Progenitor cell of endocrine pancreas (in vitro differentiated cells): ENCODE results near the gene FBXO41. TPM values are rescaled to one million over a fixed set of nuclear protein-coding genes. Genes with fewer than 3 reads are reported as not detected.

ENCODE experiments used
- DNase-seq: peaks from one replicate; pipeline ENCODE4 v3.0.0; 2021; ENCODE audit warnings: low spot score; ENCODE audit not compliant: unreplicated experiment
- H3K27ac Mint-ChIP-seq: 2 replicates; pipeline ENCODE4 v1.8.0; 2021; ENCODE audit warnings: mild to moderate bottlenecking, moderate library complexity, mixed read lengths
- H3K27me3 Mint-ChIP-seq: 2 replicates; pipeline ENCODE4 v1.8.0; 2021; ENCODE audit warnings: mixed read lengths
- H3K36me3 Mint-ChIP-seq: 2 replicates; pipeline ENCODE4 v1.8.0; 2022; ENCODE audit warnings: mixed read lengths; ENCODE audit not compliant: insufficient read depth
- H3K4me1 Mint-ChIP-seq: 2 replicates; pipeline ENCODE4 v1.8.0; 2021; ENCODE audit warnings: low read depth, mixed read lengths
- H3K4me3 Mint-ChIP-seq: 2 replicates; pipeline ENCODE4 v1.8.0; 2021; ENCODE audit warnings: low read depth, mild to moderate bottlenecking, moderate library complexity, mixed read lengths
- H3K9me3 Mint-ChIP-seq: 2 replicates; pipeline ENCODE4 v1.8.0; 2021; ENCODE audit warnings: low read depth, mixed read lengths
- CTCF ChIP-seq: fragments of 200-600 bp; sonication (generic); IDR thresholded peaks from one replicate; pipeline ENCODE4 v1.5.0; 2021; ENCODE audit warnings: antibody characterized with exemption, mild to moderate bottlenecking; ENCODE audit not compliant: unreplicated experiment
- total RNA-seq: library from RNA; stranded (reverse); gene quantifications from 2 replicates; pipeline ENCODE4 v1.2.1, GENCODE V29; 2021

FBXO41 gene
- total RNA-seq, 1 donor from 2014 or later, result 7.4 TPM

GRCh38 chr2:73246850-73247249 lies 37.4 kb downstream of the FBXO41 start:
- Mint-ChIP-seq H3K27ac (no peak overlapping the region), H3K36me3 (peaks cover 24% of the 10 kb centered on the region), H3K4me3 (no peak overlapping the region), H3K27me3 (no peaks in the 10 kb centered on the region), H3K9me3 (no peaks in the 10 kb centered on the region), H3K4me1 (no peaks in the 10 kb centered on the region)
- DNase-seq, result no peak
- no peak for TF ChIP-seq CTCF

- H3K27me3 Mint-ChIP-seq, result no peaks in the 10 kb centered on the region
- H3K36me3 Mint-ChIP-seq, result peaks cover 21% of the 10 kb centered on the region
- no peaks in the 10 kb centered on the region for H3K9me3 Mint-ChIP-seq
- H3K4me3 Mint-ChIP-seq, result no peak overlapping the region
- no peak for TF ChIP-seq CTCF
- no peak overlapping the region for H3K27ac Mint-ChIP-seq
- H3K4me1 Mint-ChIP-seq, result no peaks in the 10 kb centered on the region
- no peak for DNase-seq
Measured at GRCh38 chr2:73244580-73244979, 39.7 kb downstream of the FBXO41 start.

- Mint-ChIP-seq H3K27ac (no peak overlapping the region), H3K27me3 (no peaks in the 10 kb centered on the region), H3K4me1 (no peaks in the 10 kb centered on the region), H3K36me3 (peaks cover 19% of the 10 kb centered on the region), H3K4me3 (no peak overlapping the region), H3K9me3 (no peaks in the 10 kb centered on the region)
- no peak for TF ChIP-seq CTCF
- DNase-seq, result no peak
Measured at GRCh38 chr2:73243884-73244570, 40.3 kb downstream of the FBXO41 start.

- no peak overlapping the region for H3K4me3 Mint-ChIP-seq
- no peak overlapping the region for H3K27ac Mint-ChIP-seq
- H3K36me3 Mint-ChIP-seq, result peaks cover 5% of the 10 kb centered on the region
Measured at GRCh38 chr2:73239776-73240175, 44.5 kb downstream of the FBXO41 start.

GRCh38 chr2:73238976-73239375 lies 45.3 kb downstream of the FBXO41 start:
- Mint-ChIP-seq H3K27me3 (no peaks in the 10 kb centered on the region), H3K9me3 (no peaks in the 10 kb centered on the region), H3K4me3 (no peak overlapping the region), H3K36me3 (peaks cover 3% of the 10 kb centered on the region), H3K4me1 (peaks cover 8% of the 10 kb centered on the region), H3K27ac (no peak overlapping the region)
- no peak for DNase-seq
- no peak for TF ChIP-seq CTCF

More at GRCh38 chr2:73239776-73240175, 44.5 kb downstream of the FBXO41 start:
- Mint-ChIP-seq H3K9me3 (no peaks in the 10 kb centered on the region), H3K27me3 (no peaks in the 10 kb centered on the region), H3K4me1 (peaks cover 8% of the 10 kb centered on the region)
- TF ChIP-seq CTCF, result no peak
- no peak for DNase-seq
